Activated CD4-positive, alpha-beta T cell treated with anti-CD3 and anti-CD28 coated beads for 36 hours (primary cell): Measurements from ENCODE around the gene S100A10. TPM values are rescaled to one million over a fixed set of nuclear protein-coding genes. Genes with fewer than 3 reads are reported as not detected.

ENCODE experiments used
- ATAC-seq: fragments of 200-7000 bp; cut with Tn5 transposase; one replicate; pipeline ENCODE4 v1.10.0; 2021; ENCODE audit warnings: mild to moderate bottlenecking, moderate library complexity
- CTCF ChIA-PET: fragments of 350-600 bp; sonication (Branson Sonifier 250); formaldehyde crosslinking; loops from one replicate; lab custom pipeline; 2021; ENCODE audit warnings: antibody characterized with exemption; lab: Charles Lee
- POLR2A ChIA-PET: fragments of 350-600 bp; sonication (Branson Sonifier 250); formaldehyde crosslinking; loops from one replicate; lab custom pipeline; 2021; ENCODE audit warnings: antibody characterized with exemption, inconsistent platforms; lab: Charles Lee
- DNase-seq: peaks from one replicate; pipeline ENCODE4 v3.0.0-alpha.2; 2020
- H3K27ac Mint-ChIP-seq: one replicate; pipeline ENCODE4 v1.8.0; 2021; ENCODE audit warnings: mixed read lengths
- H3K27me3 Mint-ChIP-seq: one replicate; pipeline ENCODE4 v1.8.0; 2021; ENCODE audit warnings: mixed read lengths
- H3K36me3 Mint-ChIP-seq: one replicate; pipeline ENCODE4 v1.8.0; 2021; ENCODE audit warnings: low read depth, mixed read lengths
- H3K4me1 Mint-ChIP-seq: one replicate; pipeline ENCODE4 v1.8.0; 2021; ENCODE audit warnings: mixed read lengths
- H3K4me3 Mint-ChIP-seq: one replicate; pipeline ENCODE4 v1.8.0; 2021; ENCODE audit warnings: mild to moderate bottlenecking, moderate library complexity, mixed read lengths
- H3K9me3 Mint-ChIP-seq: one replicate; pipeline ENCODE4 v1.8.0; 2021; ENCODE audit warnings: low read depth, mixed read lengths
- intact Hi-C, 2 experiments: fragments of 100-400 bp; cut with DNase I in 1 of 2; cut with micrococcal nuclease in 1 of 2; formaldehyde crosslinking; loops; one replicate each; pipeline versions ENCODE4 v1.14.2 to v1.15.1; 2022 to 2024; cut with DNase I, micrococcal nuclease
- total RNA-seq, 2 experiments: library from RNA; stranded (reverse); gene quantifications; one replicate each; pipeline ENCODE4 v1.2.3, GENCODE V29; 2021

S100A10 gene
- total RNA-seq, 2 experiments from 2014 or later: 230 to 246 TPM

- no peaks in the 10 kb centered on the region for H3K9me3 Mint-ChIP-seq
- POLR2A ChIA-PET: no interaction called here
These were observed 3.6 kb upstream of the S100A10 start for GRCh38 chr1:151997284-151997570.

DNA sequence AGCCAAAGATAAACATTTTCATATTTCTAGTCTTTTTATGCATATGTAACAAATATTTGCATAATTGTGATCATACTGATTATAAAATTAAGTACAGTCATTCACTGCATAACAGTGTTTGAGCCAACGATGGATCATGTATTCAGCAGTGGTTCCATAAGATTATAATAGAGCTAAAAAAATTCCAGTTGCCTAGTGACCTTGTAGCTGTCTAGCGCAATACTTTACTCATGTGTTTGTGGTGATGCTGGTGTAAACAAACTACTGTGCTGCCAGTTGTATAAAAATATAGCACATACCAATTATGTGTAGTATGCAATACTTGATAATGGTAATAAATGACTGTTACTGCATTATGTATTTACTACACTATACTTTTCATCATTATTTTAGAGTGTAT is 2.1 kb upstream of the S100A10 start:
- DNase-seq (no peak), ATAC-seq (no peak)
- intact Hi-C loops: loop anchor here (1.0 to 5.0 kb wide), 3 partner anchors 11 to 103 kb away; no protein-coding TSS in a partner anchor
- CTCF ChIA-PET: interaction anchor here (0.7 to 11.7 kb wide), 15 partner anchors 10 to 97 kb away, joined by 3 to 266 read pairs (median 4); no protein-coding TSS in a partner anchor
- H3K36me3 Mint-ChIP-seq: peaks cover 3% of the 10 kb centered on the region
- POLR2A ChIA-PET: no interaction called here
- H3K9me3 Mint-ChIP-seq: no peaks in the 10 kb centered on the region
- H3K4me3 Mint-ChIP-seq: no peak overlapping the region
- H3K27ac Mint-ChIP-seq: no peak overlapping the region
- H3K27me3 Mint-ChIP-seq: no peaks in the 10 kb centered on the region
- H3K4me1 Mint-ChIP-seq: peaks cover 30% of the 10 kb centered on the region

More at GRCh38 chr1:151997284-151997570, 3.6 kb upstream of the S100A10 start:
- no peak overlapping the region for H3K27ac Mint-ChIP-seq
- intact Hi-C loops: loop anchor here (1.0 to 5.0 kb wide), 3 partner anchors 29 to 108 kb away; no protein-coding TSS in a partner anchor
- ATAC-seq: no peak
- no peaks in the 10 kb centered on the region for H3K27me3 Mint-ChIP-seq
- no peak for DNase-seq
- H3K4me3 Mint-ChIP-seq: no peak overlapping the region
- peaks cover 3% of the 10 kb centered on the region for H3K36me3 Mint-ChIP-seq
- peaks cover 25% of the 10 kb centered on the region for H3K4me1 Mint-ChIP-seq
- CTCF ChIA-PET: interaction anchor here (1.2 to 11.7 kb wide), 4 partner anchors 13 to 61 kb away, joined by 3 to 266 read pairs (median 135); no protein-coding TSS in a partner anchor

GRCh38 chr1:151994956-151995355 is 1.3 kb upstream of the S100A10 start:
- Mint-ChIP-seq H3K4me3 (peak overlapping the region; percentile 13), H3K27me3 (no peaks in the 10 kb centered on the region), H3K27ac (peak overlapping the region; percentile 61), H3K4me1 (peaks cover 38% of the 10 kb centered on the region), H3K9me3 (no peaks in the 10 kb centered on the region), H3K36me3 (peaks cover 3% of the 10 kb centered on the region)
- ChIA-PET CTCF (interaction anchor here (0.7 to 11.7 kb wide), 8 partner anchors 9 to 1604 kb away, joined by 3 to 266 read pairs (median 6); no protein-coding TSS in a partner anchor), POLR2A (no interaction called here)
- no peak for DNase-seq
- intact Hi-C loops: loop anchor here (1.0 to 5.0 kb wide), 3 partner anchors 11 to 103 kb away; no protein-coding TSS in a partner anchor
- no peak for ATAC-seq

- CTCF ChIA-PET: interaction anchor here (0.5 to 2.6 kb wide), 5 partner anchors 8 to 59 kb away, joined by 3 to 12 read pairs (median 4); no protein-coding TSS in a partner anchor
- POLR2A ChIA-PET: interaction anchor here (0.7 to 1.4 kb wide), 2 partner anchors 52 to 100 kb away, joined by 3 read pairs; no protein-coding TSS in a partner anchor
- ATAC-seq (peak; percentile 28), DNase-seq (peak; percentile 57)
- Mint-ChIP-seq H3K27me3 (no peaks in the 10 kb centered on the region), H3K27ac (peak overlapping the region; percentile 94), H3K4me1 (peaks cover 55% of the 10 kb centered on the region), H3K4me3 (peak overlapping the region; percentile 90), H3K9me3 (no peaks in the 10 kb centered on the region), H3K36me3 (peaks cover 3% of the 10 kb centered on the region)
- intact Hi-C loops: loop anchor here in 1 of 2 experiments (1.0 to 2.0 kb wide), 3 partner anchors 20 to 55 kb away; no protein-coding TSS in a partner anchor
These were observed 450 bp downstream of the S100A10 start for GRCh38 chr1:151993084-151993733.

DNA sequence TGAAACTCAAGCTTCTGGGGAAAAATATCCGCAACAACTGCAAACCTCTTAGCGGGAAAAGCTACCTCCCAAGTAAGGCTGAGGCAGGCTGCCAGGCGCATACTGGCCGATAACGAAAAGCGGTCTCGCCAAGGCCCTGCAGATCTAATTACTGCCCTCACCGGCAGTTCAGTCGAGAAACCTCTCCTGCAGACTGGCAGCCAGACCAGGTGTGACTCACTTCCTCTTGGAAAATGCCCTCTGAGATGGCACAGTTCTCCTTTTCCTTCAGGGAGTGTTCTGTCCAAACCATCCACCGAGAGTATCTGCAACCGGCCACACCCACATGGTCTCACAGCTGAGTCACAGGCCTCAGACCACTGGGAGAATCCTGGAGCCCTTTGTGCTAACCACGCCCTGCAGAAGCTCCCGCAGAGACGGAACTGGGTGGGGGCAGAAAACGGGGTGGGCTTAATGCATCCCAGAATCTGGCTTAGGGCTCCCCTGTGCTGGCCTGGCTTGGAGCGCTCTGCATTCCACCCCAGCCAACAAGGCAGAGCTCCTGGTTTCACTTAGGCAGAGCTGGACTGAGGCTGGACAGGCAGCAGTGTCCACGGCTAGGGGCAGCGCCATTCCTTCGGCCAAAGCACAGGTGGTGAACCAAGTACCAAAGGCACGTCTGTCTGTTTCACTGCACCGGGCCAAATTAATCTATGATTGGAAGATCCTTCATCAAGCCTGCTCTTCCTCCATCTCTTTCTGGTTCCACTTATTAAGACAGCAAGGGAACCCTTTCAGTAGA is 1.2 kb downstream of the S100A10 start:
- peak overlapping the region; percentile 94 for H3K27ac Mint-ChIP-seq
- no peaks in the 10 kb centered on the region for H3K9me3 Mint-ChIP-seq
- POLR2A ChIA-PET: interaction anchor here (0.7 to 1.4 kb wide), 2 partner anchors 51 to 100 kb away, joined by 3 read pairs; no protein-coding TSS in a partner anchor
- peaks cover 7% of the 10 kb centered on the region for H3K36me3 Mint-ChIP-seq
- DNase-seq: peak; percentile 41
- peak overlapping the region; percentile 90 for H3K4me3 Mint-ChIP-seq
- intact Hi-C loops: loop anchor here in 1 of 2 experiments (1.0 to 2.0 kb wide), 3 partner anchors 19 to 56 kb away; no protein-coding TSS in a partner anchor
- peaks cover 60% of the 10 kb centered on the region for H3K4me1 Mint-ChIP-seq
- H3K27me3 Mint-ChIP-seq: no peaks in the 10 kb centered on the region
- CTCF ChIA-PET: interaction anchor here (0.9 to 2.6 kb wide), 6 partner anchors 7 to 61 kb away, joined by 4 to 12 read pairs (median 5); no protein-coding TSS in a partner anchor
- ATAC-seq: peak; percentile 2

DNA sequence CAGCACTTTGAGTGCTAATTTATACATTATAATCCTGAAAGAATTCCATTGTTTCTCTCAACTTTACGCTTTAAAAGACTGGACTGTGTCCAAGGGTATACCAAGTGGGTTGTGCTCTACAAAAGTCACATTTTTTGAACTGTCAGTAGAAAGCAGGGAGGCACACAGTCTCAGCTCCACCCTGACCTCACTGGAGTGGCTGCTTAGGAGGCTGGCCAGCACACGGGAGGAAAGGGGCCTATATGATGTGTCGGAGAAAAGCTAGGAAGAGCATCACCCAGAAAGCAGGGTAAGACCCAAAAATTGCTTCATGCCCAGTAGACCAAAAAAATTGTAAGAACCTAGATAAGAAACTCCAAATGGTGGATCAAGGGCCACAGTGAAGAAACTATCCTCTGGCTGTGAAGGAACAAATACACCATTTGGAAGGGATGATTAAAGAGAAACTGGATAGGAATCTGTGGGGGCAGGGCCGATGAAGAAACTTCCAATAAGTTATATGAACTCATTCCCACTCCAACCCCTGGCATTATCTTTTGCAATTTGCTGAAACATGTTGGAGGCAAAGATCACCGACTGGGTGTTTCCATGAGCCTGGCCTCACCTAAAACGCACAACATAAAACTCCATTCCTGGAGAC is 1.9 kb downstream of the S100A10 start:
- ChIA-PET CTCF (interaction anchor here (0.9 to 2.6 kb wide), 6 partner anchors 8 to 61 kb away, joined by 4 to 12 read pairs (median 6); no protein-coding TSS in a partner anchor), POLR2A (no interaction called here)
- Mint-ChIP-seq H3K36me3 (peaks cover 7% of the 10 kb centered on the region), H3K27ac (no peak overlapping the region), H3K27me3 (no peaks in the 10 kb centered on the region), H3K4me3 (peak overlapping the region; percentile 90), H3K9me3 (no peaks in the 10 kb centered on the region), H3K4me1 (peaks cover 60% of the 10 kb centered on the region)
- DNase-seq: no peak
- no peak for ATAC-seq
- intact Hi-C loops: loop anchor here in 1 of 2 experiments (2.0 kb wide), 1 partner anchor 43 kb away; no protein-coding TSS in a partner anchor

DNA sequence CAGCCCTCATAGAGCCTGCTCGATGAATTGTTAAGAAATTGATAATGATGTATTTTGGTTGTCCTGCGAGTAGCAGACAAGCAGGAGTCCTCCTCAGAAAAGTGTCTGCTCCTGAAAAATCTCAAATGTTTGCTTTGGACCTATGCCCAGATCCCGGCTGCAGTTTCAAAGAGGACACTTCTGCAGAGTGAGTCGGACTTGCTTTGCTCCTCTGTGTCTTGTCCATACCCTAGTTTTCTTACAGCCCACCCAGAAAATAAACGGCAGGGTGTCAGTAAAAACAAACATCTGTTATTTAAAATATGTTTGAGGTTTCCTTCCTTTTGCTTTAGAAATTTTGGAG is 2.8 kb downstream of the S100A10 start:
- Mint-ChIP-seq H3K4me1 (peaks cover 67% of the 10 kb centered on the region), H3K36me3 (peaks cover 16% of the 10 kb centered on the region), H3K4me3 (no peak overlapping the region), H3K27ac (peak overlapping the region; percentile 28), H3K27me3 (no peaks in the 10 kb centered on the region), H3K9me3 (no peaks in the 10 kb centered on the region)
- CTCF ChIA-PET: interaction anchor here (1.1 to 12.5 kb wide), 5 partner anchors 9 to 58 kb away, joined by 6 to 98 read pairs (median 7); no protein-coding TSS in a partner anchor
- intact Hi-C loops: no loop called here
- no peak for DNase-seq
- POLR2A ChIA-PET: no interaction called here
- ATAC-seq: no peak

- peak overlapping the region; percentile 28 for H3K27ac Mint-ChIP-seq
- H3K27me3 Mint-ChIP-seq: no peaks in the 10 kb centered on the region
- H3K4me3 Mint-ChIP-seq: no peak overlapping the region
- no peak for ATAC-seq
- ChIA-PET POLR2A (interaction anchor here (1.2 kb wide), 1 partner anchor 13 kb away, joined by 4 read pairs; no protein-coding TSS in a partner anchor), CTCF (interaction anchor here (0.7 to 12.5 kb wide), 6 partner anchors 11 to 424 kb away, joined by 3 to 98 read pairs (median 5); partner anchors contain the start of gene CRNN)
- H3K4me1 Mint-ChIP-seq: peaks cover 71% of the 10 kb centered on the region
- H3K36me3 Mint-ChIP-seq: peaks cover 22% of the 10 kb centered on the region
- no peaks in the 10 kb centered on the region for H3K9me3 Mint-ChIP-seq
- intact Hi-C loops: no loop called here
- no peak for DNase-seq
These were observed 3.4 kb downstream of the S100A10 start for GRCh38 chr1:151990058-151990855.

DNA sequence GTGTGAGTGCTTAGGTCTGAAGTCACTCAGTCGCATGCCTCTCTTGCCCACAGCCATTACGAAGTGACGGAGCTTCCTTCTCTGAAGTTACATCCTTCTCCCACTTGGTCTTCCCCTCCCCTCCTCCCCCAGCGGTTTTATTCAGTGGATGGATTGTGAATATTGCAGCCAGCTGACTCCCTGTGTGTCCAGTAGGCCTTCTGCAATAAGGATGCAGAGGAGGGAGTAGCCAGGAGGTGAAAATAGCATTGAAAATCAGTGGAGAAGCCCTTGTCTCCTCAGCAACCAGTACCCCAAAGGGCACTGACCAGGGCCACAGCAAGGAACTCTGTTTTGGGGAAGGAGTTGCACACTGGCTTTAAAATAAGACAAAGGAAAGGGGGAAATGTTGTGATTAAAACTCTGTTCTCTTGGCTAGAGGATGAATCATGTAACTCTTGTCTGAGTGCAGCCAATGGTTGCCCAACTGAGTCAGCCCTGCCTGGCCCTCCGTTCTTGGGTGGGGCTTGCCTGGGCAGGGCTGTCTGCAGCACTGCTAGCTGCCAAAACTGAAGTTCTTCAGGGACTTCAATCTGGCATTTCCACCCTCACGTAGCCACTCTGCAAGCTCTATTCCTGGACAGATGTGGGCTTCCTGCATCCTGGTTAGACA is 4.3 kb downstream of the S100A10 start:
- Mint-ChIP-seq H3K4me3 (no peak overlapping the region), H3K9me3 (no peaks in the 10 kb centered on the region), H3K4me1 (peaks cover 74% of the 10 kb centered on the region), H3K27ac (peak overlapping the region; percentile 9), H3K36me3 (peaks cover 31% of the 10 kb centered on the region), H3K27me3 (no peaks in the 10 kb centered on the region)
- peak; percentile 57 for ATAC-seq
- peak; percentile 76 for DNase-seq
- ChIA-PET CTCF (interaction anchor here (1.0 to 12.5 kb wide), 3 partner anchors 12 to 53 kb away, joined by 3 to 98 read pairs (median 67); no protein-coding TSS in a partner anchor), POLR2A (interaction anchor here (1.2 kb wide), 1 partner anchor 12 kb away, joined by 4 read pairs; no protein-coding TSS in a partner anchor)
- intact Hi-C loops: no loop called here
